Measurements from ENCODE around the gene CASP10. TPM values are rescaled to one million over a fixed set of nuclear protein-coding genes. Genes with fewer than 3 reads are reported as not detected.
A peak's percentile ranks its signal among the peaks of the same experiment; 100 is the strongest.

Gene CASP10
- total and polyA plus RNA-seq, 2 donors = 7.7 to 12.2 TPM

- DNase-seq (ENCODE audit: low read depth in 6 of 9, low spot score in 9 of 9) = no peak
- WGBS = 98% methylated on average over 5 of the region's 5 CpGs
- H3K36me3 ChIP-seq (ENCODE audit: control insufficient read depth in 2 of 2, insufficient read depth in 2 of 2, low read length in 1 of 2) = peaks cover 2 to 3% of the 10 kb centered on the region in 2 donors
- peaks cover under 1 to 6% of the 10 kb centered on the region in 2 donors for H3K4me1 ChIP-seq (ENCODE audit: control insufficient read depth in 2 of 2, insufficient read depth in 2 of 2, low read length in 2 of 2)
- no peaks in the 10 kb centered on the region for H3K9me3 ChIP-seq (ENCODE audit: control insufficient read depth in 2 of 2, insufficient read depth in 1 of 2, low read length in 1 of 2)
- H3K4me3 ChIP-seq (ENCODE audit: low read length in 2 of 2) = no peak overlapping the region
- H3K27me3 ChIP-seq (ENCODE audit: control insufficient read depth in 2 of 2, insufficient read depth in 1 of 2, low read length in 1 of 2) = no peaks in the 10 kb centered on the region
- H3K27ac ChIP-seq (ENCODE audit: low read depth in 1 of 2, low read length in 1 of 2) = no peak overlapping the region
Measured at GRCh38 chr2:201244829-201245228, 61.9 kb downstream of the CASP10 start.

- no peak for DNase-seq (ENCODE audit: low read depth in 6 of 9, low spot score in 9 of 9)
- Histone ChIP-seq H3K4me3 (ENCODE audit: low read length in 2 of 2) (no peak overlapping the region), H3K9me3 (ENCODE audit: control insufficient read depth in 2 of 2, insufficient read depth in 1 of 2, low read length in 1 of 2) (peaks cover 0 to 10% of the 10 kb centered on the region in 2 donors), H3K4me1 (ENCODE audit: control insufficient read depth in 2 of 2, insufficient read depth in 2 of 2, low read length in 2 of 2) (peaks cover 6 to 9% of the 10 kb centered on the region in 2 donors), H3K27ac (ENCODE audit: low read depth in 1 of 2, low read length in 1 of 2) (no peak overlapping the region), H3K36me3 (ENCODE audit: control insufficient read depth in 2 of 2, insufficient read depth in 2 of 2, low read length in 1 of 2) (no peaks in the 10 kb centered on the region), H3K27me3 (ENCODE audit: control insufficient read depth in 2 of 2, insufficient read depth in 1 of 2, low read length in 1 of 2) (no peaks in the 10 kb centered on the region)
- WGBS = 72% methylated on average over 4 of the region's 4 CpGs
Measured at GRCh38 chr2:201246280-201246679, 63.3 kb downstream of the CASP10 start.

GRCh38 chr2:201248288-201248844, 65.4 kb downstream of the CASP10 start:
- no peak for DNase-seq (ENCODE audit: low read depth in 6 of 9, low spot score in 9 of 9)
- no peaks in the 10 kb centered on the region for H3K27me3 ChIP-seq (ENCODE audit: control insufficient read depth in 2 of 2, insufficient read depth in 1 of 2, low read length in 1 of 2)
- peaks cover 0 to 14% of the 10 kb centered on the region in 2 donors for H3K9me3 ChIP-seq (ENCODE audit: control insufficient read depth in 2 of 2, insufficient read depth in 1 of 2, low read length in 1 of 2)
- H3K4me3 ChIP-seq (ENCODE audit: low read length in 2 of 2) = no peak overlapping the region
- H3K36me3 ChIP-seq (ENCODE audit: control insufficient read depth in 2 of 2, insufficient read depth in 2 of 2, low read length in 1 of 2) = no peaks in the 10 kb centered on the region
- peaks cover 20 to 23% of the 10 kb centered on the region in 2 donors for H3K4me1 ChIP-seq (ENCODE audit: control insufficient read depth in 2 of 2, insufficient read depth in 2 of 2, low read length in 2 of 2)
- WGBS = 97% methylated on average over 6 of the region's 6 CpGs
- H3K27ac ChIP-seq (ENCODE audit: low read depth in 1 of 2, low read length in 1 of 2) = no peak overlapping the region

- Histone ChIP-seq H3K4me3 (ENCODE audit: low read length in 2 of 2) (no peak overlapping the region), H3K36me3 (ENCODE audit: control insufficient read depth in 2 of 2, insufficient read depth in 2 of 2, low read length in 1 of 2) (no peaks in the 10 kb centered on the region), H3K27ac (ENCODE audit: low read depth in 1 of 2, low read length in 1 of 2) (no peak overlapping the region), H3K4me1 (ENCODE audit: control insufficient read depth in 2 of 2, insufficient read depth in 2 of 2, low read length in 2 of 2) (peaks cover 34 to 38% of the 10 kb centered on the region in 2 donors), H3K9me3 (ENCODE audit: control insufficient read depth in 2 of 2, insufficient read depth in 1 of 2, low read length in 1 of 2) (peaks cover 0 to 16% of the 10 kb centered on the region in 2 donors), H3K27me3 (ENCODE audit: control insufficient read depth in 2 of 2, insufficient read depth in 1 of 2, low read length in 1 of 2) (no peaks in the 10 kb centered on the region)
- WGBS = 98% methylated on average over 2 of the region's 2 CpGs
- no peak for DNase-seq (ENCODE audit: low read depth in 6 of 9, low spot score in 9 of 9)
Measured at GRCh38 chr2:201249889-201250288, 66.9 kb downstream of the CASP10 start.

- 98% methylated on average over 4 of the region's 4 CpGs for WGBS
- Histone ChIP-seq H3K36me3 (ENCODE audit: control insufficient read depth in 2 of 2, insufficient read depth in 2 of 2, low read length in 1 of 2) (no peaks in the 10 kb centered on the region), H3K27ac (ENCODE audit: low read depth in 1 of 2, low read length in 1 of 2) (peak overlapping the region in 1 of 2 donors; percentile 18), H3K4me1 (ENCODE audit: control insufficient read depth in 2 of 2, insufficient read depth in 2 of 2, low read length in 2 of 2) (peaks cover 41 to 47% of the 10 kb centered on the region in 2 donors), H3K4me3 (ENCODE audit: low read length in 2 of 2) (no peak overlapping the region), H3K9me3 (ENCODE audit: control insufficient read depth in 2 of 2, insufficient read depth in 1 of 2, low read length in 1 of 2) (peaks cover 0 to 16% of the 10 kb centered on the region in 2 donors), H3K27me3 (ENCODE audit: control insufficient read depth in 2 of 2, insufficient read depth in 1 of 2, low read length in 1 of 2) (no peaks in the 10 kb centered on the region)
- no peak for DNase-seq (ENCODE audit: low read depth in 6 of 9, low spot score in 9 of 9)
Measured at GRCh38 chr2:201250741-201251140, 67.8 kb downstream of the CASP10 start.

- H3K27ac ChIP-seq (ENCODE audit: low read depth in 1 of 2, low read length in 1 of 2) = peak overlapping the region; percentile 60 to 76
- H3K36me3 ChIP-seq (ENCODE audit: control insufficient read depth in 2 of 2, insufficient read depth in 2 of 2, low read length in 1 of 2) = no peaks in the 10 kb centered on the region
- H3K4me3 ChIP-seq (ENCODE audit: low read length in 2 of 2) = no peak overlapping the region
- peaks cover 64 to 76% of the 10 kb centered on the region in 2 donors for H3K4me1 ChIP-seq (ENCODE audit: control insufficient read depth in 2 of 2, insufficient read depth in 2 of 2, low read length in 2 of 2)
- DNase-seq (ENCODE audit: low read depth in 6 of 9, low spot score in 9 of 9) = peak in 1 of 9 donors; percentile 57
- peaks cover 0 to 16% of the 10 kb centered on the region in 2 donors for H3K9me3 ChIP-seq (ENCODE audit: control insufficient read depth in 2 of 2, insufficient read depth in 1 of 2, low read length in 1 of 2)
- WGBS = 54% methylated on average over 5 of the region's 5 CpGs
- no peaks in the 10 kb centered on the region for H3K27me3 ChIP-seq (ENCODE audit: control insufficient read depth in 2 of 2, insufficient read depth in 1 of 2, low read length in 1 of 2)
Measured at GRCh38 chr2:201254081-201254730, 71.3 kb downstream of the CASP10 start.

GRCh38 chr2:201255408-201256033, 72.6 kb downstream of the CASP10 start:
- no peaks in the 10 kb centered on the region for H3K27me3 ChIP-seq (ENCODE audit: control insufficient read depth in 2 of 2, insufficient read depth in 1 of 2, low read length in 1 of 2)
- 99% methylated on average over 3 of the region's 3 CpGs for WGBS
- H3K9me3 ChIP-seq (ENCODE audit: control insufficient read depth in 2 of 2, insufficient read depth in 1 of 2, low read length in 1 of 2) = peaks cover 0 to 10% of the 10 kb centered on the region in 2 donors
- no peak for DNase-seq (ENCODE audit: low read depth in 6 of 9, low spot score in 9 of 9)
- no peak overlapping the region for H3K4me3 ChIP-seq (ENCODE audit: low read length in 2 of 2)
- no peaks in the 10 kb centered on the region for H3K36me3 ChIP-seq (ENCODE audit: control insufficient read depth in 2 of 2, insufficient read depth in 2 of 2, low read length in 1 of 2)
- no peak overlapping the region for H3K27ac ChIP-seq (ENCODE audit: low read depth in 1 of 2, low read length in 1 of 2)
- peaks cover 71 to 89% of the 10 kb centered on the region in 2 donors for H3K4me1 ChIP-seq (ENCODE audit: control insufficient read depth in 2 of 2, insufficient read depth in 2 of 2, low read length in 2 of 2)

- Histone ChIP-seq H3K27me3 (ENCODE audit: control insufficient read depth in 2 of 2, insufficient read depth in 1 of 2, low read length in 1 of 2) (no peaks in the 10 kb centered on the region), H3K36me3 (ENCODE audit: control insufficient read depth in 2 of 2, insufficient read depth in 2 of 2, low read length in 1 of 2) (no peaks in the 10 kb centered on the region), H3K9me3 (ENCODE audit: control insufficient read depth in 2 of 2, insufficient read depth in 1 of 2, low read length in 1 of 2) (peaks cover 0 to 7% of the 10 kb centered on the region in 2 donors), H3K4me1 (ENCODE audit: control insufficient read depth in 2 of 2, insufficient read depth in 2 of 2, low read length in 2 of 2) (peaks cover 66 to 94% of the 10 kb centered on the region in 2 donors), H3K4me3 (ENCODE audit: low read length in 2 of 2) (no peak overlapping the region), H3K27ac (ENCODE audit: low read depth in 1 of 2, low read length in 1 of 2) (no peak overlapping the region)
- no peak for DNase-seq (ENCODE audit: low read depth in 6 of 9, low spot score in 9 of 9)
- WGBS = 98% methylated on average over 3 of the region's 3 CpGs
Measured at GRCh38 chr2:201256082-201256481, 73.1 kb downstream of the CASP10 start.

- Histone ChIP-seq H3K4me3 (ENCODE audit: low read length in 2 of 2) (peak overlapping the region; percentile 53 to 58), H3K27me3 (ENCODE audit: control insufficient read depth in 2 of 2, insufficient read depth in 1 of 2, low read length in 1 of 2) (no peaks in the 10 kb centered on the region), H3K4me1 (ENCODE audit: control insufficient read depth in 2 of 2, insufficient read depth in 2 of 2, low read length in 2 of 2) (peaks cover 61 to 83% of the 10 kb centered on the region in 2 donors), H3K27ac (ENCODE audit: low read depth in 1 of 2, low read length in 1 of 2) (peak overlapping the region; percentile 98 to 99), H3K36me3 (ENCODE audit: control insufficient read depth in 2 of 2, insufficient read depth in 2 of 2, low read length in 1 of 2) (no peaks in the 10 kb centered on the region), H3K9me3 (ENCODE audit: control insufficient read depth in 2 of 2, insufficient read depth in 1 of 2, low read length in 1 of 2) (peaks cover 0 to 2% of the 10 kb centered on the region in 2 donors)
- WGBS = 3% methylated on average over 12 of the region's 12 CpGs
- peak in 2 of 9 donors; percentile 44 to 71 for DNase-seq (ENCODE audit: low read depth in 6 of 9, low spot score in 9 of 9)
Measured at GRCh38 chr2:201257381-201257955, 74.5 kb downstream of the CASP10 start.

Measured in thymus (tissue), 11 donors.